ENCODE measurements around the gene LMAN1L. TPM values are rescaled to one million over a fixed set of nuclear protein-coding genes. Genes with fewer than 3 reads are reported as not detected.

Gene LMAN1L
- total and polyA plus RNA-seq, 2 experiments from 2014 or later = not detected

- Histone ChIP-seq H3K79me2 (peaks cover 99% of the 10 kb centered on the region), H3K36me3 (replicated peaks; ENCODE audit: insufficient read depth, low read depth) (no peaks in the 10 kb centered on the region), H3K4me1 (ENCODE audit: insufficient read depth) (peaks cover 45% of the 10 kb centered on the region), H3K27me3 (no peaks in the 10 kb centered on the region), H3K4me2 (no peak overlapping the region), H2AFZ (no peak overlapping the region), H3K9me2 (replicated peaks; ENCODE audit: insufficient read depth) (no peaks in the 10 kb centered on the region), H4K20me1 (ENCODE audit: insufficient read depth, poor library complexity, severe bottlenecking) (peaks cover 87% of the 10 kb centered on the region), H3K4me3 (no peak overlapping the region), H3K9me3 (ENCODE audit: low read depth) (no peaks in the 10 kb centered on the region), H3K27ac (no peak overlapping the region)
- TF ChIP-seq EZH2 (IDR thresholded peaks at IDR 0.05; ENCODE audit: borderline replicate concordance) (no peak), EZH2phosphoT487 (IDR thresholded peaks at IDR 0.05; ENCODE audit: low read depth, severe bottlenecking, unreplicated experiment) (no peak)
- TF ChIP-seq, protein P1, sequence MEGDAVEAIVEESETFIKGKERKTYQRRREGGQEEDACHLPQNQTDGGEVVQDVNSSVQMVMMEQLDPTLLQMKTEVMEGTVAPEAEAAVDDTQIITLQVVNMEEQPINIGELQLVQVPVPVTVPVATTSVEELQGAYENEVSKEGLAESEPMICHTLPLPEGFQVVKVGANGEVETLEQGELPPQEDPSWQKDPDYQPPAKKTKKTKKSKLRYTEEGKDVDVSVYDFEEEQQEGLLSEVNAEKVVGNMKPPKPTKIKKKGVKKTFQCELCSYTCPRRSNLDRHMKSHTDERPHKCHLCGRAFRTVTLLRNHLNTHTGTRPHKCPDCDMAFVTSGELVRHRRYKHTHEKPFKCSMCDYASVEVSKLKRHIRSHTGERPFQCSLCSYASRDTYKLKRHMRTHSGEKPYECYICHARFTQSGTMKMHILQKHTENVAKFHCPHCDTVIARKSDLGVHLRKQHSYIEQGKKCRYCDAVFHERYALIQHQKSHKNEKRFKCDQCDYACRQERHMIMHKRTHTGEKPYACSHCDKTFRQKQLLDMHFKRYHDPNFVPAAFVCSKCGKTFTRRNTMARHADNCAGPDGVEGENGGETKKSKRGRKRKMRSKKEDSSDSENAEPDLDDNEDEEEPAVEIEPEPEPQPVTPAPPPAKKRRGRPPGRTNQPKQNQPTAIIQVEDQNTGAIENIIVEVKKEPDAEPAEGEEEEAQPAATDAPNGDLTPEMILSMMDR (IDR thresholded peaks at IDR 0.05; ENCODE audit: poor library complexity) = peak; percentile 52
- 57% methylated on average over 13 of the region's 13 CpGs for WGBS (ENCODE audit: low lambda C conversion rate, missing lambda C conversion rate)
- DNase-seq (ENCODE audit: low spot score) = peak; percentile 70
Measured at GRCh38 chr15:74787251-74788041, 25.2 kb upstream of the LMAN1L start.

- Histone ChIP-seq H3K9me3 (ENCODE audit: low read depth) (no peaks in the 10 kb centered on the region), H3K27ac (no peak overlapping the region), H3K79me2 (peaks cover 99% of the 10 kb centered on the region), H3K36me3 (replicated peaks; ENCODE audit: insufficient read depth, low read depth) (no peaks in the 10 kb centered on the region), H3K9me2 (replicated peaks; ENCODE audit: insufficient read depth) (no peaks in the 10 kb centered on the region), H3K4me1 (ENCODE audit: insufficient read depth) (peaks cover 42% of the 10 kb centered on the region), H3K4me3 (no peak overlapping the region), H3K4me2 (no peak overlapping the region), H2AFZ (no peak overlapping the region), H3K27me3 (no peaks in the 10 kb centered on the region), H4K20me1 (ENCODE audit: insufficient read depth, poor library complexity, severe bottlenecking) (peaks cover 88% of the 10 kb centered on the region)
- TF ChIP-seq EZH2 (IDR thresholded peaks at IDR 0.05; ENCODE audit: borderline replicate concordance) (no peak), EZH2phosphoT487 (IDR thresholded peaks at IDR 0.05; ENCODE audit: low read depth, severe bottlenecking, unreplicated experiment) (no peak)
- TF ChIP-seq, protein P1 (IDR thresholded peaks at IDR 0.05; ENCODE audit: poor library complexity) = no peak
- DNase-seq (ENCODE audit: low spot score) = no peak
- 57% methylated on average over 7 of the region's 7 CpGs for WGBS (ENCODE audit: low lambda C conversion rate, missing lambda C conversion rate)
Measured at GRCh38 chr15:74788042-74788682, 24.5 kb upstream of the LMAN1L start.

GRCh38 chr15:74788683-74789151 lies 23.9 kb upstream of the LMAN1L start:
- H3K9me2 ChIP-seq (replicated peaks; ENCODE audit: insufficient read depth) = no peaks in the 10 kb centered on the region
- H3K4me3 ChIP-seq = no peak overlapping the region
- TF ChIP-seq EZH2phosphoT487 (IDR thresholded peaks at IDR 0.05; ENCODE audit: low read depth, severe bottlenecking, unreplicated experiment) = no peak
- TF ChIP-seq, protein P1 (IDR thresholded peaks at IDR 0.05; ENCODE audit: poor library complexity) = no peak
- no peak for TF ChIP-seq EZH2 (IDR thresholded peaks at IDR 0.05; ENCODE audit: borderline replicate concordance)
- peak overlapping the region; percentile 67 for H3K4me2 ChIP-seq
- peaks cover 88% of the 10 kb centered on the region for H4K20me1 ChIP-seq (ENCODE audit: insufficient read depth, poor library complexity, severe bottlenecking)
- no peaks in the 10 kb centered on the region for H3K9me3 ChIP-seq (ENCODE audit: low read depth)
- peaks cover 99% of the 10 kb centered on the region for H3K79me2 ChIP-seq
- no peak overlapping the region for H2AFZ ChIP-seq
- peaks cover 37% of the 10 kb centered on the region for H3K4me1 ChIP-seq (ENCODE audit: insufficient read depth)
- WGBS (ENCODE audit: low lambda C conversion rate, missing lambda C conversion rate) = 85% methylated on average over 9 of the region's 9 CpGs
- H3K36me3 ChIP-seq (replicated peaks; ENCODE audit: insufficient read depth, low read depth) = no peaks in the 10 kb centered on the region
- no peaks in the 10 kb centered on the region for H3K27me3 ChIP-seq
- no peak overlapping the region for H3K27ac ChIP-seq
- no peak for DNase-seq (ENCODE audit: low spot score)
